SK-N-SH treated with all-trans-retinoic acid at 6 μM for 48 hours (cell line): ENCODE data around the gene CHRM3.
"Not testable (repeated sequence)": the region's sequence is repeated elsewhere in the genome, so short reads cannot be mapped to it uniquely, and the experiment has no call there.

Source experiments
- ATAC-seq: fragments of 200-7000 bp; cut with Tn5 transposase; 3 replicates; pipeline ENCODE4 v1.9.1; 2020; ENCODE audit warnings: mild to moderate bottlenecking, moderate library complexity
- BACH2 ChIP-seq: fragments of 250-450 bp; sonication (Bioruptor Pico); IDR thresholded peaks from 2 replicates; pipeline ENCODE4 v1.9.0; 2021; ENCODE audit warnings: mild to moderate bottlenecking, borderline replicate concordance
- CREB5 ChIP-seq: fragments of 250-450 bp; sonication (Bioruptor Pico); IDR thresholded peaks from 2 replicates; pipeline ENCODE4 v1.5.1; 2020; ENCODE audit warnings: low read depth, mild to moderate bottlenecking, moderate library complexity
- CSDC2 ChIP-seq: fragments of 250-450 bp; sonication (Bioruptor Pico); IDR thresholded peaks from 2 replicates; pipeline ENCODE4 v1.5.0; 2020; ENCODE audit warnings: mild to moderate bottlenecking, moderate library complexity
- CSRNP3 ChIP-seq: fragments of 250-450 bp; sonication (Bioruptor Pico); IDR thresholded peaks from 2 replicates; pipeline ENCODE4 v1.5.1; 2021; ENCODE audit warnings: mild to moderate bottlenecking, moderate library complexity
- ESRRG ChIP-seq: fragments of 250-450 bp; sonication (Bioruptor Pico); IDR thresholded peaks from 2 replicates; pipeline ENCODE4 v1.6.1; 2021; ENCODE audit warnings: mild to moderate bottlenecking
- ISL1 ChIP-seq: fragments of 250-450 bp; sonication (Bioruptor Pico); IDR thresholded peaks from 2 replicates; pipeline ENCODE4 v2.1.2; 2022; ENCODE audit warnings: mild to moderate bottlenecking, moderate library complexity
- OSR1 ChIP-seq: fragments of 250-450 bp; sonication (Bioruptor Pico); IDR thresholded peaks from 2 replicates; pipeline ENCODE4 v1.8.0; 2022; ENCODE audit warnings: moderate library complexity, mild to moderate bottlenecking, inconsistent platforms
- PATZ1 ChIP-seq: fragments of 250-450 bp; sonication (Bioruptor Pico); IDR thresholded peaks from 2 replicates; pipeline ENCODE4 v1.8.0; 2020; ENCODE audit warnings: mild to moderate bottlenecking, moderate library complexity, borderline replicate concordance
- POU6F1 ChIP-seq: fragments of 250-450 bp; sonication (Bioruptor Pico); IDR thresholded peaks from 2 replicates; pipeline ENCODE4 v1.8.0; 2021; ENCODE audit warnings: low read depth, mild to moderate bottlenecking, moderate library complexity, borderline replicate concordance
- PPARA ChIP-seq: fragments of 250-450 bp; sonication (Bioruptor Pico); IDR thresholded peaks from 2 replicates; pipeline ENCODE4 v1.5.0; 2020; ENCODE audit warnings: mild to moderate bottlenecking, borderline replicate concordance
- RARB ChIP-seq: fragments of 250-450 bp; sonication (Bioruptor Pico); IDR thresholded peaks from 2 replicates; pipeline ENCODE4 v1.8.0; 2021; ENCODE audit warnings: mild to moderate bottlenecking, moderate library complexity
- SNAI2 ChIP-seq: fragments of 250-450 bp; sonication (Bioruptor Pico); IDR thresholded peaks from 2 replicates; pipeline ENCODE4 v1.5.0; 2020; ENCODE audit warnings: mild to moderate bottlenecking, moderate library complexity
- TCF4 ChIP-seq: fragments of 250-450 bp; sonication (Bioruptor Pico); IDR thresholded peaks from 2 replicates; pipeline ENCODE4 v1.8.0; 2021; ENCODE audit warnings: mild to moderate bottlenecking, moderate library complexity, borderline replicate concordance
- TOX ChIP-seq: fragments of 250-450 bp; sonication (Bioruptor Pico); IDR thresholded peaks from 2 replicates; pipeline ENCODE4 v1.8.0; 2021; ENCODE audit warnings: mild to moderate bottlenecking, moderate library complexity, borderline replicate concordance
- ZC3H10 ChIP-seq: fragments of 250-450 bp; sonication (Bioruptor Pico); IDR thresholded peaks from 2 replicates; pipeline ENCODE4 v1.5.1; 2021; ENCODE audit warnings: mild to moderate bottlenecking, moderate library complexity
- ZFP3 ChIP-seq: fragments of 250-450 bp; sonication (Bioruptor Pico); IDR thresholded peaks from 2 replicates; pipeline ENCODE4 v1.5.0; 2020; ENCODE audit warnings: mild to moderate bottlenecking, moderate library complexity
- ZFP30 ChIP-seq: fragments of 450-650 bp; formaldehyde crosslinking; IDR thresholded peaks from 2 replicates; pipeline ENCODE4 v1.5.0; 2022; ENCODE audit warnings: mild to moderate bottlenecking, moderate library complexity
- ZNF565 ChIP-seq: fragments of 450-650 bp; formaldehyde crosslinking; conservative IDR thresholded peaks from 2 replicates; pipeline ENCODE4 v1.5.0; 2020; ENCODE audit warnings: low read depth, mild to moderate bottlenecking, moderate library complexity
- ZNF70 ChIP-seq: fragments of 450-650 bp; formaldehyde crosslinking; IDR thresholded peaks from 2 replicates; pipeline ENCODE4 v1.5.0; 2020; ENCODE audit warnings: mild to moderate bottlenecking, moderate library complexity
- ZNF8 ChIP-seq: fragments of 450-650 bp; formaldehyde crosslinking; IDR thresholded peaks from 2 replicates; pipeline ENCODE4 v1.5.0; 2020; ENCODE audit warnings: mild to moderate bottlenecking, moderate library complexity
- TF ChIP-seq, protein P1 (sequence below): fragments of 250-450 bp; sonication (Bioruptor Pico); IDR thresholded peaks from 2 replicates; pipeline ENCODE4 v1.5.0; 2020; ENCODE audit warnings: mild to moderate bottlenecking, moderate library complexity

Gene CHRM3

GRCh38 chr1:239363930-239364329 is 22.4 kb upstream of the CHRM3 start (continued):
- TF ChIP-seq, protein P1, sequence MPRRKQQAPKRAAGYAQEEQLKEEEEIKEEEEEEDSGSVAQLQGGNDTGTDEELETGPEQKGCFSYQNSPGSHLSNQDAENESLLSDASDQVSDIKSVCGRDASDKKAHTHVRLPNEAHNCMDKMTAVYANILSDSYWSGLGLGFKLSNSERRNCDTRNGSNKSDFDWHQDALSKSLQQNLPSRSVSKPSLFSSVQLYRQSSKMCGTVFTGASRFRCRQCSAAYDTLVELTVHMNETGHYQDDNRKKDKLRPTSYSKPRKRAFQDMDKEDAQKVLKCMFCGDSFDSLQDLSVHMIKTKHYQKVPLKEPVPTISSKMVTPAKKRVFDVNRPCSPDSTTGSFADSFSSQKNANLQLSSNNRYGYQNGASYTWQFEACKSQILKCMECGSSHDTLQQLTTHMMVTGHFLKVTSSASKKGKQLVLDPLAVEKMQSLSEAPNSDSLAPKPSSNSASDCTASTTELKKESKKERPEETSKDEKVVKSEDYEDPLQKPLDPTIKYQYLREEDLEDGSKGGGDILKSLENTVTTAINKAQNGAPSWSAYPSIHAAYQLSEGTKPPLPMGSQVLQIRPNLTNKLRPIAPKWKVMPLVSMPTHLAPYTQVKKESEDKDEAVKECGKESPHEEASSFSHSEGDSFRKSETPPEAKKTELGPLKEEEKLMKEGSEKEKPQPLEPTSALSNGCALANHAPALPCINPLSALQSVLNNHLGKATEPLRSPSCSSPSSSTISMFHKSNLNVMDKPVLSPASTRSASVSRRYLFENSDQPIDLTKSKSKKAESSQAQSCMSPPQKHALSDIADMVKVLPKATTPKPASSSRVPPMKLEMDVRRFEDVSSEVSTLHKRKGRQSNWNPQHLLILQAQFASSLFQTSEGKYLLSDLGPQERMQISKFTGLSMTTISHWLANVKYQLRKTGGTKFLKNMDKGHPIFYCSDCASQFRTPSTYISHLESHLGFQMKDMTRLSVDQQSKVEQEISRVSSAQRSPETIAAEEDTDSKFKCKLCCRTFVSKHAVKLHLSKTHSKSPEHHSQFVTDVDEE (CRISPR knock-in tag), result no peak

GRCh38 chr1:239367196-239367810 is 19.1 kb upstream of the CHRM3 start:
- no peak for ATAC-seq
- TF ChIP-seq ISL1 (CRISPR knock-in tag) (no peak), ZNF565 (CRISPR knock-in tag) (no peak), ZFP30 (CRISPR knock-in tag) (no peak), TOX (CRISPR knock-in tag) (no peak), POU6F1 (CRISPR knock-in tag) (no peak), CREB5 (CRISPR knock-in tag) (no peak), ESRRG (CRISPR knock-in tag) (no peak), PPARA (no peak), CSDC2 (no peak), CSRNP3 (CRISPR knock-in tag) (no peak), OSR1 (CRISPR knock-in tag) (no peak), BACH2 (CRISPR knock-in tag) (no peak), ZFP3 (no peak)

DNA sequence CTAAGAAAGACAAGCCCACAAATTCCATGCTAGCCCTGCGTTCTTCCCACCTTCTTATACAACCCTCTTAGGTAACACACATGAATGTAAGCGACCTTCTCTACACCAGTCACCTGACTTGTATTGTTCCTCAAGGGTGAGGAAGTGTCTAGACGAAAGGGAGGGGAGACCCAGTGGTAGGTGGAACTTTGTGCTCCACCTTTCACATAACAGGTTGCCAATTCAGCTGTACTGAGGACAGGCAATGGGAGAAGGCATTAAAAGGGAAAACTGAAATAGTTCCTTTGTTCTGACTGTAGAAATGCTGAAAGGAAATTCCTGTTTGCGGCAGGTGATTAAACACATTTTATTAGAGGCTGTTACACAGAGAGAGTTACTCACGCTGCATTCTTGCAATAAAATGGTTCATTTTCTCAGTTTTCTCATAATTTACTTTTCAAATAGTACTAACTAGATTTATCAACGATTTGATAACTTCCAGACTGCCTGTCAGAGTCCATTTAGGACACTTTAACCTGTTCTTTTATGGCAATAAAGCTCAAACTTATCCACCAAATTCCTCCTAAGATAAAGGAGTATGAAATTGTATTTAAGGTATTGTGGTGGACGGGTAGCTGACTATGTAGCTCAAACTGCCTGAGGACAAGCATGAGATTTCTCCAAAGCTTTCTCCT is 17.8 kb upstream of the CHRM3 start:
- no peak; the same call in 2 of the 3 replicates for ATAC-seq
- TF ChIP-seq ISL1 (CRISPR knock-in tag) (peak; percentile 78), TCF4 (CRISPR knock-in tag) (no peak), ZNF8 (CRISPR knock-in tag) (no peak), ZNF565 (CRISPR knock-in tag) (no peak), SNAI2 (no peak), OSR1 (CRISPR knock-in tag) (no peak), ZC3H10 (CRISPR knock-in tag) (peak; percentile 84)
- TF ChIP-seq, all 23 proteins: peak for 2

GRCh38 chr1:239370869-239371268 is 15.5 kb upstream of the CHRM3 start:
- not testable (repeated sequence) for ATAC-seq

DNA sequence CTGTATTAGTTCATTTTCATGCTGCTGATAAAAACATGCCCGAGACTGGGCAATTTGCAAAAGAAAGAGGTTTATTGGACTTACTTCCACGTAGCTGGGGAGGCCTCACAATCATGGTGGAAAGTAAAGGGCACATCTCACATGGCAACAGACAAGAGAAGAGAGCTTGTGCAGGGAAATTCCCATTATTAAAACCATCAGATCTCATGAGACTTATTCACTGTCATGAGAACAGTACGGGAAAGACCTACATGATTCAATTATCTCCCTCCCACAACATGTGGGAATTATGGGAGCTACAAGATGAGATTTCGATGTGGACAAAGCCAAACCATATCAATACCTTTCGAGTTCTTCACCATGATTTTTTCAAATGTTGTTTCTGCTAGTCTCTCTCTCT is 3.7 kb upstream of the CHRM3 start:
- no peak for ATAC-seq
- TF ChIP-seq ISL1 (CRISPR knock-in tag), result no peak
- no peak for TF ChIP-seq TOX (CRISPR knock-in tag)
- TF ChIP-seq CSRNP3 (CRISPR knock-in tag), result no peak
- no peak for TF ChIP-seq RARB (CRISPR knock-in tag)
- TF ChIP-seq CREB5 (CRISPR knock-in tag), result no peak
- TF ChIP-seq ZNF565 (CRISPR knock-in tag), result no peak
- no peak for TF ChIP-seq SNAI2
- TF ChIP-seq PPARA, result no peak
- TF ChIP-seq ZNF70 (CRISPR knock-in tag), result no peak
- TF ChIP-seq ZNF8 (CRISPR knock-in tag), result no peak
- no peak for TF ChIP-seq PATZ1
